Measurements from ENCODE around the gene TGDS.
"Not testable (repeated sequence)": the region's sequence is repeated elsewhere in the genome, so short reads cannot be mapped to it uniquely, and the experiment has no call there.

Gene TGDS

GRCh38 chr13:94535775-94536174 is 60.2 kb downstream of the TGDS start:
- Histone ChIP-seq H3K27me3 (ENCODE audit: insufficient read depth, low read length) (peaks cover 2% of the 10 kb centered on the region), H3K4me3 (ENCODE audit: low read length) (no peak overlapping the region), H2AFZ (ENCODE audit: low read depth, low read length) (no peak overlapping the region), H3K9me3 (ENCODE audit: low read length) (no peaks in the 10 kb centered on the region), H3K4me1 (ENCODE audit: insufficient read depth, low read length) (no peaks in the 10 kb centered on the region), H3K36me3 (ENCODE audit: insufficient read depth, low read length) (no peaks in the 10 kb centered on the region)

DNA sequence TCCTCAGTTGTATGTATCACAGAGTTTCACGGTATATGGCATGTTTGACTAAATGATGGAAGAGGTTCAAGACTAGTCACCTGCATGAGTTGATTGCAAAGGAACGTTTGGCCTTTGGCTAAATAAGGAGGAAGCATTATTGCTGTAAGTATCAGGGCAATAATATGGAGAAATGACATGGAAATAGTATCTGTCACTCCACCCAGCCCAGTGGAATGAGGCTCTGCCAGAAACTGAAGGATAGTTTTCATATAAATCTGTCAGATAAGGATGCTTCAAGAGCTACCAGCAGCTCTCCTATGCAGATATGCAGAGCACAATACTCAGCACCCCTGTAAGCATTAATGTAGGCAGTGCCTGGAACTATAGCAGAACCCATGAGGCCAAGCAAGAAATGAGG is 60.7 kb downstream of the TGDS start:
- Histone ChIP-seq H3K4me3 (ENCODE audit: low read length) (no peak overlapping the region), H3K9me3 (ENCODE audit: low read length) (no peaks in the 10 kb centered on the region), H3K36me3 (ENCODE audit: insufficient read depth, low read length) (no peaks in the 10 kb centered on the region), H2AFZ (ENCODE audit: low read depth, low read length) (no peak overlapping the region), H3K4me1 (ENCODE audit: insufficient read depth, low read length) (no peaks in the 10 kb centered on the region), H3K27me3 (ENCODE audit: insufficient read depth, low read length) (peaks cover 2% of the 10 kb centered on the region)

DNA sequence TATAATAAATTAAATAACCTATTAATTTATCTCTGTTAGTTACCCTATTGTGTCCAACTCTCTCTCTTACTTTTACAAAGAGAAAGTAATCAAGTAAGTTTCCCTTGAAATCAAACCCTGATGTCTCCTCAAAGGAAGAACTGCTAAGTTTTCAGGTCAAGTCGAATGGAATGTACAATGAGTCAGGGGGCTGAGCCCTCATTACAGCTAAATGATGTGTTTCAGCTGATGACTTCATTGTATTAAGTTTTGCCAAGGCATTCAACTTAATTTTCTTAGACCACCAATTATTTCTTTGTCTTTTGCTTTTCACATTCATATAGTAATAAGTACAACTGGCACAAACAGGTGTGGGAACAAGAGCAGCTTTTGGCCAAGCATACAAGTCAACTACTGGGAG is 61.8 kb downstream of the TGDS start:
- Histone ChIP-seq H3K4me3 (ENCODE audit: low read length) (no peak overlapping the region), H3K4me1 (ENCODE audit: insufficient read depth, low read length) (no peaks in the 10 kb centered on the region), H2AFZ (ENCODE audit: low read depth, low read length) (no peak overlapping the region), H3K9me3 (ENCODE audit: low read length) (no peaks in the 10 kb centered on the region), H3K36me3 (ENCODE audit: insufficient read depth, low read length) (no peaks in the 10 kb centered on the region), H3K27me3 (ENCODE audit: insufficient read depth, low read length) (no peaks in the 10 kb centered on the region)

- H3K4me3 ChIP-seq (ENCODE audit: low read length); H3K9me3 ChIP-seq (ENCODE audit: low read length); H2AFZ ChIP-seq (ENCODE audit: low read depth, low read length); H3K27me3 ChIP-seq (ENCODE audit: insufficient read depth, low read length); H3K4me1 ChIP-seq (ENCODE audit: insufficient read depth, low read length); H3K36me3 ChIP-seq (ENCODE audit: insufficient read depth, low read length): not testable (repeated sequence)
Measured at GRCh38 chr13:94532278-94532677, 63.7 kb downstream of the TGDS start.

GRCh38 chr13:94526956-94527355 is 69.0 kb downstream of the TGDS start:
- not testable (repeated sequence) for H3K4me1 ChIP-seq (ENCODE audit: insufficient read depth, low read length); H3K4me3 ChIP-seq (ENCODE audit: low read length); H2AFZ ChIP-seq (ENCODE audit: low read depth, low read length); H3K27me3 ChIP-seq (ENCODE audit: insufficient read depth, low read length); H3K9me3 ChIP-seq (ENCODE audit: low read length); H3K36me3 ChIP-seq (ENCODE audit: insufficient read depth, low read length)

DNA sequence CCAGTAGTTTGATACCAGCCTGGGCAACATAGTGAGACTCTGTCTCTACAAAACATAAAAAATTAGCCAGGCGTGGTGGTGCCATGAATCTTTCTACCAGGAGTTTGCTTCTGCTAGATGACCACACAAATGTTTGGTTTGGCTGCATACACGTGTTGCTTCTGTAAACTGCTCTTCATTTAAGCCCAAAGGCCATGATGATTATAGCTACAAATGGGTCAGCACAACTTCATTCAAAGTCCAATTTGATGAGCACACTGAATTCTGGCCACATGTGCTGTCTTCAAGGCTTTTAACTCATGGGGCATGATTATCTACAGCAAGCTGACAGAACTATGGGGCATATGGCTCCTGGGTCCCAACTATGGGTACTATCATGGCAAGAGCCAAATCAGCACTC is 70.2 kb downstream of the TGDS start:
- Histone ChIP-seq H2AFZ (ENCODE audit: low read depth, low read length) (no peak overlapping the region), H3K36me3 (ENCODE audit: insufficient read depth, low read length) (no peaks in the 10 kb centered on the region), H3K27me3 (ENCODE audit: insufficient read depth, low read length) (no peaks in the 10 kb centered on the region), H3K4me3 (ENCODE audit: low read length) (no peak overlapping the region), H3K9me3 (ENCODE audit: low read length) (no peaks in the 10 kb centered on the region), H3K4me1 (ENCODE audit: insufficient read depth, low read length) (no peaks in the 10 kb centered on the region)

GRCh38 chr13:94524407-94524806 is 71.5 kb downstream of the TGDS start:
- no peaks in the 10 kb centered on the region for H3K36me3 ChIP-seq (ENCODE audit: insufficient read depth, low read length)
- peaks cover 7% of the 10 kb centered on the region for H3K4me1 ChIP-seq (ENCODE audit: insufficient read depth, low read length)
- no peaks in the 10 kb centered on the region for H3K9me3 ChIP-seq (ENCODE audit: low read length)
- H3K4me3 ChIP-seq (ENCODE audit: low read length) = no peak overlapping the region
- no peaks in the 10 kb centered on the region for H3K27me3 ChIP-seq (ENCODE audit: insufficient read depth, low read length)
- no peak overlapping the region for H2AFZ ChIP-seq (ENCODE audit: low read depth, low read length)
